GM23338 (cell line): ENCODE data around the gene LONP1. TPM values are rescaled to one million over a fixed set of nuclear protein-coding genes. Genes with fewer than 3 reads are reported as not detected.

Experiments used
- ATAC-seq: fragments of 200-7000 bp; cut with Tn5 transposase; 3 replicates; pipeline ENCODE4 v1.9.1; 2020
- DNase-seq: peaks from one replicate; pipeline ENCODE4 v3.0.0-alpha.2; 2015; ENCODE audit warnings: low spot score
- H2AFZ ChIP-seq: fragments of 200-600 bp; sonication (generic); 2 replicates; pipeline ENCODE4 v1.8.0; 2016; ENCODE audit warnings: antibody characterized with exemption, mild to moderate bottlenecking, moderate library complexity
- H3F3A ChIP-seq: fragments of 200-600 bp; sonication (generic); replicated peaks from 2 replicates; pipeline ENCODE4 v1.8.0; 2017; ENCODE audit warnings: antibody characterized with exemption, mixed run types, low read depth
- H3K27ac ChIP-seq: fragments of 200-600 bp; sonication (generic); 2 replicates; pipeline ENCODE4 v1.6.1; 2016; ENCODE audit warnings: low read depth
- H3K27me3 ChIP-seq: fragments of 200-600 bp; sonication (generic); 2 replicates; pipeline ENCODE4 v1.8.0; 2016; ENCODE audit warnings: mild to moderate bottlenecking, mixed run types, moderate library complexity; ENCODE audit not compliant: insufficient read depth
- H3K36me3 ChIP-seq: fragments of 200-600 bp; sonication (generic); 2 replicates; pipeline ENCODE4 v1.8.0; 2016; ENCODE audit warnings: mild to moderate bottlenecking; ENCODE audit not compliant: insufficient read depth
- H3K4me1 ChIP-seq: fragments of 200-600 bp; sonication (generic); 2 replicates; pipeline ENCODE4 v1.8.0; 2016; ENCODE audit warnings: mild to moderate bottlenecking, moderate library complexity; ENCODE audit not compliant: insufficient read depth
- H3K4me2 ChIP-seq: fragments of 200-600 bp; sonication (generic); 2 replicates; pipeline ENCODE4 v1.7.1; 2017; ENCODE audit warnings: mixed run types
- H3K4me3 ChIP-seq: fragments of 200-600 bp; sonication (generic); 2 replicates; pipeline ENCODE4 v1.6.1; 2016; ENCODE audit warnings: mixed run types
- H3K79me2 ChIP-seq: fragments of 200-600 bp; sonication (generic); replicated peaks from 2 replicates; pipeline ENCODE4 v1.8.0; 2017; ENCODE audit warnings: mild to moderate bottlenecking; ENCODE audit not compliant: insufficient read depth
- H3K9me2 ChIP-seq: fragments of 200-600 bp; sonication (generic); 2 replicates; pipeline ENCODE4 v1.8.0; 2017; ENCODE audit not compliant: insufficient read depth
- H4K20me1 ChIP-seq: fragments of 200-600 bp; sonication (generic); replicated peaks from 2 replicates; pipeline ENCODE4 v1.8.0; 2017; ENCODE audit warnings: mild to moderate bottlenecking; ENCODE audit not compliant: insufficient read depth
- H3K27ac Mint-ChIP-seq: 2 replicates; pipeline ENCODE4 v1.8.0; 2020; ENCODE audit warnings: inconsistent platforms, mild to moderate bottlenecking, moderate library complexity, mixed read lengths
- H3K27me3 Mint-ChIP-seq: 3 replicates; pipeline ENCODE4 v1.8.0; 2022; ENCODE audit warnings: low read depth, mild to moderate bottlenecking, moderate library complexity, mixed read lengths, inconsistent platforms; ENCODE audit not compliant: insufficient read depth, poor library complexity
- H3K36me3 Mint-ChIP-seq: 3 replicates; pipeline ENCODE4 v1.8.0; 2021; ENCODE audit warnings: low read depth, mild to moderate bottlenecking, inconsistent platforms, moderate library complexity, mixed read lengths
- H3K4me1 Mint-ChIP-seq: 3 replicates; pipeline ENCODE4 v1.8.0; 2020; ENCODE audit warnings: mild to moderate bottlenecking, inconsistent platforms, mixed read lengths
- H3K4me3 Mint-ChIP-seq: 3 replicates; pipeline ENCODE4 v1.8.0; 2021; ENCODE audit warnings: moderate library complexity, mild to moderate bottlenecking, inconsistent platforms, mixed read lengths
- H3K9me3 Mint-ChIP-seq: 3 replicates; pipeline ENCODE4 v1.8.0; 2020; ENCODE audit warnings: moderate library complexity, mild to moderate bottlenecking, inconsistent platforms, mixed read lengths
- CREB1 ChIP-seq: fragments of 250-450 bp; sonication (Bioruptor Pico); IDR thresholded peaks from 2 replicates; pipeline ENCODE4 v1.5.0; 2020; ENCODE audit warnings: low read depth, mild to moderate bottlenecking, moderate library complexity
- EZH2 ChIP-seq: fragments of 200-600 bp; sonication (generic); IDR thresholded peaks from one replicate; pipeline ENCODE4 v1.8.0; 2017; ENCODE audit warnings: antibody characterized with exemption, mild to moderate bottlenecking, low read depth; ENCODE audit not compliant: unreplicated experiment
- EZH2phosphoT487 ChIP-seq: fragments of 200-600 bp; sonication (generic); IDR thresholded peaks from one replicate; pipeline ENCODE4 v1.8.1; 2018; ENCODE audit warnings: antibody characterized with exemption; ENCODE audit not compliant: unreplicated experiment
- JUNB ChIP-seq: IDR thresholded peaks from one replicate; pipeline ENCODE4 v1.6.1; 2016; ENCODE audit warnings: antibody characterized with exemption; ENCODE audit not compliant: unreplicated experiment
- NANOG ChIP-seq: IDR thresholded peaks from 2 replicates; pipeline ENCODE4 v1.6.1; 2016; ENCODE audit warnings: antibody characterized with exemption, borderline replicate concordance
- POLR2AphosphoS5 ChIP-seq: IDR thresholded peaks from 2 replicates; pipeline ENCODE4 v1.6.1; 2016; ENCODE audit warnings: antibody characterized with exemption, low read depth
- STAT1 ChIP-seq: IDR thresholded peaks from one replicate; pipeline ENCODE4 v1.6.1; 2016; ENCODE audit warnings: antibody characterized with exemption; ENCODE audit not compliant: unreplicated experiment
- ZNF331 ChIP-seq: fragments of 250-450 bp; sonication (Bioruptor Pico); IDR thresholded peaks from 2 replicates; pipeline ENCODE4 v1.5.0; 2020; ENCODE audit warnings: low read depth, mild to moderate bottlenecking, moderate library complexity
- polyA plus RNA-seq: library from polyadenylated mRNA; unstranded; fragments of >200 nt; fragmentation: Nextera tagmentation; extraction: Ambion mirVana; gene quantifications from 2 replicates; pipeline ENCODE4 v1.2.1, GENCODE V29; 2016
- total RNA-seq: library from RNA; depleted of rRNA; stranded (reverse); fragments of >200 nt; shearing (Covaris generic); gene quantifications from 2 replicates; pipeline ENCODE4 v1.2.3, GENCODE V29; 2014
- TF ChIP-seq, protein P1 (sequence below), 2 experiments: fragments of 200-600 bp in 1 of 2; sonication (generic) in 1 of 2; conservative IDR thresholded peaks; 2 replicates each; pipeline versions ENCODE4 v1.5.1 to v1.6.1; 2016 to 2017; ENCODE audit warnings: antibody characterized with exemption in 2 of 2, low read depth in 2 of 2, mild to moderate bottlenecking in 2 of 2, moderate library complexity in 1 of 2
- TF ChIP-seq, protein P2 (sequence below): IDR thresholded peaks from one replicate; pipeline ENCODE4 v1.6.1; 2018; ENCODE audit warnings: antibody characterized with exemption; ENCODE audit not compliant: unreplicated experiment
- TF ChIP-seq, protein P3 (sequence below): fragments of 250-450 bp; sonication (Bioruptor Pico); IDR thresholded peaks from 2 replicates; pipeline ENCODE4 v1.5.0; 2020; ENCODE audit warnings: mild to moderate bottlenecking, moderate library complexity
- TF ChIP-seq, protein P4 (sequence below): IDR thresholded peaks from 2 replicates; pipeline ENCODE4 v1.6.1; 2016; ENCODE audit warnings: antibody characterized with exemption

Gene LONP1
- total and polyA plus RNA-seq, 2 experiments from 2014 or later = 68.6 to 137 TPM

DNA sequence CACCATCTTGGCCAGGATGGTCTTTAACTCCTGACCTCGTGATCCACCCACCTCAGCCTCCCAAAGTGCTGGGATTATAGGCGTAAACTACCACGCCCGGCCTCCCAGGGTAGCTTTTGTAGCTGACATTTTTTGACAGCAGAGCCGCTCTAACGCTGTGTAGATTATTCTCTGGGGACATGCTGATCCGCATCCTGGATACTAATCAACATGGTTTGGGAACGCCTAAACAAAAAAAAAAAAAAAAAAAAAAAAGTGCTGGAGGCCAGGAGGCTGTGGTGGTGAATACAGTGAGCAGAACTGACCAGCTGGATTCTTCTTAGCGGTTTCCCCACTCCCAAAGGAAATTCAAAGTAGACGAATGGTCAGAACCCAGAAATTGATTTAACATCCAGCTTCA is 5.1 kb downstream of the LONP1 start:
- Mint-ChIP-seq H3K27me3 (peaks cover 8% of the 10 kb centered on the region), H3K4me1 (peaks cover 15% of the 10 kb centered on the region), H3K9me3 (no peaks in the 10 kb centered on the region), H3K4me3 (no peak overlapping the region), H3K27ac (no peak overlapping the region), H3K36me3 (peaks cover 78% of the 10 kb centered on the region)
- Histone ChIP-seq H3K4me1 (peaks cover 8% of the 10 kb centered on the region), H3K27me3 (no peaks in the 10 kb centered on the region), H2AFZ (no peak overlapping the region), H3K4me2 (no peak overlapping the region), H3K4me3 (no peak overlapping the region), H4K20me1 (peaks cover 31% of the 10 kb centered on the region), H3K36me3 (peaks cover 17% of the 10 kb centered on the region), H3K9me2 (no peaks in the 10 kb centered on the region), H3K79me2 (peaks cover 56% of the 10 kb centered on the region), H3F3A (peaks cover 7% of the 10 kb centered on the region; the same call in 1 of the 2 replicates), H3K27ac (no peak overlapping the region)
- TF ChIP-seq POLR2AphosphoS5 = no peak
- no peak for TF ChIP-seq ZNF331 (CRISPR knock-in tag)
- TF ChIP-seq JUNB = no peak
- no peak for TF ChIP-seq EZH2phosphoT487
- no peak for TF ChIP-seq CREB1 (CRISPR knock-in tag)
- TF ChIP-seq, protein P1, sequence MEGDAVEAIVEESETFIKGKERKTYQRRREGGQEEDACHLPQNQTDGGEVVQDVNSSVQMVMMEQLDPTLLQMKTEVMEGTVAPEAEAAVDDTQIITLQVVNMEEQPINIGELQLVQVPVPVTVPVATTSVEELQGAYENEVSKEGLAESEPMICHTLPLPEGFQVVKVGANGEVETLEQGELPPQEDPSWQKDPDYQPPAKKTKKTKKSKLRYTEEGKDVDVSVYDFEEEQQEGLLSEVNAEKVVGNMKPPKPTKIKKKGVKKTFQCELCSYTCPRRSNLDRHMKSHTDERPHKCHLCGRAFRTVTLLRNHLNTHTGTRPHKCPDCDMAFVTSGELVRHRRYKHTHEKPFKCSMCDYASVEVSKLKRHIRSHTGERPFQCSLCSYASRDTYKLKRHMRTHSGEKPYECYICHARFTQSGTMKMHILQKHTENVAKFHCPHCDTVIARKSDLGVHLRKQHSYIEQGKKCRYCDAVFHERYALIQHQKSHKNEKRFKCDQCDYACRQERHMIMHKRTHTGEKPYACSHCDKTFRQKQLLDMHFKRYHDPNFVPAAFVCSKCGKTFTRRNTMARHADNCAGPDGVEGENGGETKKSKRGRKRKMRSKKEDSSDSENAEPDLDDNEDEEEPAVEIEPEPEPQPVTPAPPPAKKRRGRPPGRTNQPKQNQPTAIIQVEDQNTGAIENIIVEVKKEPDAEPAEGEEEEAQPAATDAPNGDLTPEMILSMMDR (conservative IDR thresholded peaks at IDR 0.05; ENCODE audit: low read depth in 2 of 2) = no peak
- TF ChIP-seq, protein P2, sequence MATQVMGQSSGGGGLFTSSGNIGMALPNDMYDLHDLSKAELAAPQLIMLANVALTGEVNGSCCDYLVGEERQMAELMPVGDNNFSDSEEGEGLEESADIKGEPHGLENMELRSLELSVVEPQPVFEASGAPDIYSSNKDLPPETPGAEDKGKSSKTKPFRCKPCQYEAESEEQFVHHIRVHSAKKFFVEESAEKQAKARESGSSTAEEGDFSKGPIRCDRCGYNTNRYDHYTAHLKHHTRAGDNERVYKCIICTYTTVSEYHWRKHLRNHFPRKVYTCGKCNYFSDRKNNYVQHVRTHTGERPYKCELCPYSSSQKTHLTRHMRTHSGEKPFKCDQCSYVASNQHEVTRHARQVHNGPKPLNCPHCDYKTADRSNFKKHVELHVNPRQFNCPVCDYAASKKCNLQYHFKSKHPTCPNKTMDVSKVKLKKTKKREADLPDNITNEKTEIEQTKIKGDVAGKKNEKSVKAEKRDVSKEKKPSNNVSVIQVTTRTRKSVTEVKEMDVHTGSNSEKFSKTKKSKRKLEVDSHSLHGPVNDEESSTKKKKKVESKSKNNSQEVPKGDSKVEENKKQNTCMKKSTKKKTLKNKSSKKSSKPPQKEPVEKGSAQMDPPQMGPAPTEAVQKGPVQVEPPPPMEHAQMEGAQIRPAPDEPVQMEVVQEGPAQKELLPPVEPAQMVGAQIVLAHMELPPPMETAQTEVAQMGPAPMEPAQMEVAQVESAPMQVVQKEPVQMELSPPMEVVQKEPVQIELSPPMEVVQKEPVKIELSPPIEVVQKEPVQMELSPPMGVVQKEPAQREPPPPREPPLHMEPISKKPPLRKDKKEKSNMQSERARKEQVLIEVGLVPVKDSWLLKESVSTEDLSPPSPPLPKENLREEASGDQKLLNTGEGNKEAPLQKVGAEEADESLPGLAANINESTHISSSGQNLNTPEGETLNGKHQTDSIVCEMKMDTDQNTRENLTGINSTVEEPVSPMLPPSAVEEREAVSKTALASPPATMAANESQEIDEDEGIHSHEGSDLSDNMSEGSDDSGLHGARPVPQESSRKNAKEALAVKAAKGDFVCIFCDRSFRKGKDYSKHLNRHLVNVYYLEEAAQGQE = no peak
- TF ChIP-seq, protein P3, sequence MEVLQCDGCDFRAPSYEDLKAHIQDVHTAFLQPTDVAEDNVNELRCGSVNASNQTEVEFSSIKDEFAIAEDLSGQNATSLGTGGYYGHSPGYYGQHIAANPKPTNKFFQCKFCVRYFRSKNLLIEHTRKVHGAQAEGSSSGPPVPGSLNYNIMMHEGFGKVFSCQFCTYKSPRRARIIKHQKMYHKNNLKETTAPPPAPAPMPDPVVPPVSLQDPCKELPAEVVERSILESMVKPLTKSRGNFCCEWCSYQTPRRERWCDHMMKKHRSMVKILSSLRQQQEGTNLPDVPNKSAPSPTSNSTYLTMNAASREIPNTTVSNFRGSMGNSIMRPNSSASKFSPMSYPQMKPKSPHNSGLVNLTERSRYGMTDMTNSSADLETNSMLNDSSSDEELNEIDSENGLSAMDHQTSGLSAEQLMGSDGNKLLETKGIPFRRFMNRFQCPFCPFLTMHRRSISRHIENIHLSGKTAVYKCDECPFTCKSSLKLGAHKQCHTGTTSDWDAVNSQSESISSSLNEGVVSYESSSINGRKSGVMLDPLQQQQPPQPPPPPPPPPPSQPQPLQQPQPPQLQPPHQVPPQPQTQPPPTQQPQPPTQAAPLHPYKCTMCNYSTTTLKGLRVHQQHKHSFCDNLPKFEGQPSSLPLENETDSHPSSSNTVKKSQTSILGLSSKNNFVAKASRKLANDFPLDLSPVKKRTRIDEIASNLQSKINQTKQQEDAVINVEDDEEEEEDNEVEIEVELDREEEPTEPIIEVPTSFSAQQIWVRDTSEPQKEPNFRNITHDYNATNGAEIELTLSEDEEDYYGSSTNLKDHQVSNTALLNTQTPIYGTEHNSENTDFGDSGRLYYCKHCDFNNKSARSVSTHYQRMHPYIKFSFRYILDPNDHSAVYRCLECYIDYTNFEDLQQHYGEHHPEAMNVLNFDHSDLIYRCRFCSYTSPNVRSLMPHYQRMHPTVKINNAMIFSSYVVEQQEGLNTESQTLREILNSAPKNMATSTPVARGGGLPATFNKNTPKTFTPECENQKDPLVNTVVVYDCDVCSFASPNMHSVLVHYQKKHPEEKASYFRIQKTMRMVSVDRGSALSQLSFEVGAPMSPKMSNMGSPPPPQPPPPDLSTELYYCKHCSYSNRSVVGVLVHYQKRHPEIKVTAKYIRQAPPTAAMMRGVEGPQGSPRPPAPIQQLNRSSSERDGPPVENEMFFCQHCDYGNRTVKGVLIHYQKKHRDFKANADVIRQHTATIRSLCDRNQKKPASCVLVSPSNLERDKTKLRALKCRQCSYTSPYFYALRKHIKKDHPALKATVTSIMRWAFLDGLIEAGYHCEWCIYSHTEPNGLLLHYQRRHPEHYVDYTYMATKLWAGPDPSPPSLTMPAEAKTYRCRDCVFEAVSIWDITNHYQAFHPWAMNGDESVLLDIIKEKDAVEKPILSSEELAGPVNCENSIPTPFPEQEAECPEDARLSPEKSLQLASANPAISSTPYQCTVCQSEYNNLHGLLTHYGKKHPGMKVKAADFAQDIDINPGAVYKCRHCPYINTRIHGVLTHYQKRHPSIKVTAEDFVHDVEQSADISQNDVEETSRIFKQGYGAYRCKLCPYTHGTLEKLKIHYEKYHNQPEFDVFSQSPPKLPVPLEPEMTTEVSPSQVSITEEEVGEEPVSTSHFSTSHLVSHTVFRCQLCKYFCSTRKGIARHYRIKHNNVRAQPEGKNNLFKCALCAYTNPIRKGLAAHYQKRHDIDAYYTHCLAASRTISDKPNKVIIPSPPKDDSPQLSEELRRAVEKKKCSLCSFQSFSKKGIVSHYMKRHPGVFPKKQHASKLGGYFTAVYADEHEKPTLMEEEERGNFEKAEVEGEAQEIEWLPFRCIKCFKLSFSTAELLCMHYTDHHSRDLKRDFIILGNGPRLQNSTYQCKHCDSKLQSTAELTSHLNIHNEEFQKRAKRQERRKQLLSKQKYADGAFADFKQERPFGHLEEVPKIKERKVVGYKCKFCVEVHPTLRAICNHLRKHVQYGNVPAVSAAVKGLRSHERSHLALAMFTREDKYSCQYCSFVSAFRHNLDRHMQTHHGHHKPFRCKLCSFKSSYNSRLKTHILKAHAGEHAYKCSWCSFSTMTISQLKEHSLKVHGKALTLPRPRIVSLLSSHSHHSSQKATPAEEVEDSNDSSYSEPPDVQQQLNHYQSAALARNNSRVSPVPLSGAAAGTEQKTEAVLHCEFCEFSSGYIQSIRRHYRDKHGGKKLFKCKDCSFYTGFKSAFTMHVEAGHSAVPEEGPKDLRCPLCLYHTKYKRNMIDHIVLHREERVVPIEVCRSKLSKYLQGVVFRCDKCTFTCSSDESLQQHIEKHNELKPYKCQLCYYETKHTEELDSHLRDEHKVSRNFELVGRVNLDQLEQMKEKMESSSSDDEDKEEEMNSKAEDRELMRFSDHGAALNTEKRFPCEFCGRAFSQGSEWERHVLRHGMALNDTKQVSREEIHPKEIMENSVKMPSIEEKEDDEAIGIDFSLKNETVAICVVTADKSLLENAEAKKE (CRISPR knock-in tag) = no peak
- no peak for TF ChIP-seq STAT1
- TF ChIP-seq EZH2 = no peak
- no peak for TF ChIP-seq NANOG
- TF ChIP-seq, protein P4, sequence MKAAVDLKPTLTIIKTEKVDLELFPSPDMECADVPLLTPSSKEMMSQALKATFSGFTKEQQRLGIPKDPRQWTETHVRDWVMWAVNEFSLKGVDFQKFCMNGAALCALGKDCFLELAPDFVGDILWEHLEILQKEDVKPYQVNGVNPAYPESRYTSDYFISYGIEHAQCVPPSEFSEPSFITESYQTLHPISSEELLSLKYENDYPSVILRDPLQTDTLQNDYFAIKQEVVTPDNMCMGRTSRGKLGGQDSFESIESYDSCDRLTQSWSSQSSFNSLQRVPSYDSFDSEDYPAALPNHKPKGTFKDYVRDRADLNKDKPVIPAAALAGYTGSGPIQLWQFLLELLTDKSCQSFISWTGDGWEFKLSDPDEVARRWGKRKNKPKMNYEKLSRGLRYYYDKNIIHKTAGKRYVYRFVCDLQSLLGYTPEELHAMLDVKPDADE = no peak
- ATAC-seq = no peak
- no peak for DNase-seq
